ENCODE data around the gene MTHFD1.

MTHFD1 gene

GRCh38 chr14:64411001-64411400 is 22.8 kb downstream of the MTHFD1 start:
- TF ChIP-seq CTCF (IDR thresholded peaks at IDR 0.05; ENCODE audit: low read depth, low read length), result no peak
- Histone ChIP-seq H3K9me3 (ENCODE audit: severe bottlenecking) (no peaks in the 10 kb centered on the region), H3K27ac (no peak overlapping the region), H3K4me3 (ENCODE audit: low read depth, low read length) (no peak overlapping the region), H3K27me3 (ENCODE audit: insufficient read depth, low read depth, severe bottlenecking) (no peaks in the 10 kb centered on the region), H3K36me3 (peaks cover 44% of the 10 kb centered on the region)
- DNase-seq, result no peak

- DNase-seq, result no peak
- H3K4me3 ChIP-seq (ENCODE audit: low read depth, low read length), result no peak overlapping the region
- no peaks in the 10 kb centered on the region for H3K9me3 ChIP-seq (ENCODE audit: severe bottlenecking)
- H3K36me3 ChIP-seq, result peaks cover 52% of the 10 kb centered on the region
- no peak overlapping the region for H3K27ac ChIP-seq
- no peaks in the 10 kb centered on the region for H3K27me3 ChIP-seq (ENCODE audit: insufficient read depth, low read depth, severe bottlenecking)
- no peak for TF ChIP-seq CTCF (IDR thresholded peaks at IDR 0.05; ENCODE audit: low read depth, low read length)
These were observed 24.1 kb downstream of the MTHFD1 start for GRCh38 chr14:64412237-64412636.

- peaks cover 86% of the 10 kb centered on the region for H3K36me3 ChIP-seq
- H3K9me3 ChIP-seq (ENCODE audit: severe bottlenecking), result no peaks in the 10 kb centered on the region
- DNase-seq, result no peak
- H3K27ac ChIP-seq, result no peak overlapping the region
- H3K27me3 ChIP-seq (ENCODE audit: insufficient read depth, low read depth, severe bottlenecking), result no peaks in the 10 kb centered on the region
- H3K4me3 ChIP-seq (ENCODE audit: low read depth, low read length), result no peak overlapping the region
- no peak for TF ChIP-seq CTCF (IDR thresholded peaks at IDR 0.05; ENCODE audit: low read depth, low read length)
These were observed 28.3 kb downstream of the MTHFD1 start for GRCh38 chr14:64416348-64416932.

- Histone ChIP-seq H3K4me3 (ENCODE audit: low read depth, low read length) (no peak overlapping the region), H3K27ac (no peak overlapping the region), H3K36me3 (peaks cover 86% of the 10 kb centered on the region), H3K9me3 (ENCODE audit: severe bottlenecking) (no peaks in the 10 kb centered on the region), H3K27me3 (ENCODE audit: insufficient read depth, low read depth, severe bottlenecking) (no peaks in the 10 kb centered on the region)
- no peak for TF ChIP-seq CTCF (IDR thresholded peaks at IDR 0.05; ENCODE audit: low read depth, low read length)
- DNase-seq, result no peak
These were observed 29.1 kb downstream of the MTHFD1 start for GRCh38 chr14:64417055-64417770.

- H3K9me3 ChIP-seq (ENCODE audit: severe bottlenecking), result no peaks in the 10 kb centered on the region
- peaks cover 86% of the 10 kb centered on the region for H3K36me3 ChIP-seq
- no peak overlapping the region for H3K27ac ChIP-seq
- no peaks in the 10 kb centered on the region for H3K27me3 ChIP-seq (ENCODE audit: insufficient read depth, low read depth, severe bottlenecking)
- DNase-seq, result no peak
- no peak for TF ChIP-seq CTCF (IDR thresholded peaks at IDR 0.05; ENCODE audit: low read depth, low read length)
- H3K4me3 ChIP-seq (ENCODE audit: low read depth, low read length), result no peak overlapping the region
These were observed 29.6 kb downstream of the MTHFD1 start for GRCh38 chr14:64417771-64418125.

GRCh38 chr14:64419003-64419402 is 30.9 kb downstream of the MTHFD1 start:
- Histone ChIP-seq H3K4me3 (ENCODE audit: low read depth, low read length) (no peak overlapping the region), H3K36me3 (peaks cover 77% of the 10 kb centered on the region)

More at GRCh38 chr14:64419003-64419402, 30.9 kb downstream of the MTHFD1 start:
- Histone ChIP-seq H3K9me3 (ENCODE audit: severe bottlenecking) (no peaks in the 10 kb centered on the region), H3K27me3 (ENCODE audit: insufficient read depth, low read depth, severe bottlenecking) (no peaks in the 10 kb centered on the region), H3K27ac (no peak overlapping the region)
- DNase-seq, result peak; percentile 58
- no peak for TF ChIP-seq CTCF (IDR thresholded peaks at IDR 0.05; ENCODE audit: low read depth, low read length)

Data from WERI-Rb-1 (cell line).